Mammary epithelial cell (primary cell): ENCODE data around the gene DDX1.

Experiments used
- CTCF ChIP-seq, 2 donors: IDR thresholded peaks in 1 of 2; conservative IDR thresholded peaks in 1 of 2; 2 replicates each; pipeline ENCODE4 v1.5.1; 2011 to 2012; ENCODE audit warnings: inconsistent platforms in 2 of 2, low read length in 2 of 2, mild to moderate bottlenecking in 2 of 2, control low read depth in 1 of 2, low read depth in 1 of 2; ENCODE audit not compliant: insufficient read depth in 1 of 2; ENCODE audit errors: extremely low read depth in 1 of 2
- EZH2 ChIP-seq: IDR thresholded peaks from 2 replicates; pipeline ENCODE4 v1.6.1; 2012; ENCODE audit warnings: low read length, inconsistent platforms, borderline replicate concordance

- no peak for TF ChIP-seq CTCF (conservative IDR thresholded peaks at IDR 0.05 in 1 of 2, IDR thresholded peaks at IDR 0.05 in 1 of 2; ENCODE audit: extremely low read depth in 1 of 2, insufficient read depth in 1 of 2, low read depth in 1 of 2, low read length in 2 of 2)
- no peak for TF ChIP-seq EZH2
Observed at GRCh38 chr2:15649561-15650255, 58.0 kb downstream of the DDX1 start.
